Panc1 (cell line): ENCODE measurements around the gene KDM1A. TPM values are rescaled to one million over a fixed set of nuclear protein-coding genes. Genes with fewer than 3 reads are reported as not detected.
"Not testable (repeated sequence)": the region's sequence is repeated elsewhere in the genome, so short reads cannot be mapped to it uniquely, and the experiment has no call there.

Experiments used
- ATAC-seq: fragments of 200-7000 bp; cut with Tn5 transposase; 2 replicates; pipeline ENCODE4 v1.9.1; 2020; ENCODE audit warnings: mild to moderate bottlenecking, moderate library complexity
- BruUV-seq: library from RNA; stranded (reverse); fragments of 400-500 nt; replicated peaks from 2 replicates; lab custom pipeline; 2021; lab: Mats Ljungman, UMichigan
- CTCF ChIA-PET: fragments of 300-600 bp; sonication (Branson Sonifier 250); formaldehyde crosslinking; loops from one replicate; lab custom pipeline; 2022; ENCODE audit warnings: antibody characterized with exemption; lab: Charles Lee
- POLR2A ChIA-PET: fragments of 300-600 bp; sonication (Branson Sonifier 250); formaldehyde crosslinking; loops from one replicate; lab custom pipeline; 2022; ENCODE audit warnings: antibody characterized with exemption; lab: Charles Lee
- DNase-seq: peaks from one replicate; pipeline ENCODE4 v3.0.0-alpha.2; 2010; ENCODE audit warnings: low read depth, low spot score
- H3K27ac ChIP-seq: 2 replicates; pipeline ENCODE4 v1.5.1; 2011; ENCODE audit warnings: mild to moderate bottlenecking, low read length, inconsistent platforms
- H3K27me3 ChIP-seq: fragments of 200-500 bp; sonication (Bioruptor generic); 2 replicates; pipeline ENCODE4 v1.6.0; 2014; ENCODE audit warnings: low read length, inconsistent platforms; ENCODE audit not compliant: control insufficient read depth, insufficient read depth
- H3K36me3 ChIP-seq: fragments of 200-500 bp; sonication (Bioruptor generic); 2 replicates; pipeline ENCODE4 v1.5.1; 2014; ENCODE audit warnings: inconsistent platforms, mild to moderate bottlenecking, low read length, moderate library complexity; ENCODE audit not compliant: control insufficient read depth, insufficient read depth
- H3K4me1 ChIP-seq: 2 replicates; pipeline ENCODE4 v1.5.1; 2011; ENCODE audit warnings: inconsistent platforms, mild to moderate bottlenecking, low read length, moderate library complexity; ENCODE audit not compliant: control insufficient read depth, insufficient read depth
- H3K4me3 ChIP-seq, 2 experiments: 2 replicates each; pipeline ENCODE4 v1.5.1; 2011 to 2012; ENCODE audit warnings: low read depth in 2 of 2, low read length in 2 of 2, mild to moderate bottlenecking in 2 of 2, inconsistent platforms in 1 of 2, moderate library complexity in 1 of 2
- H3K9me3 ChIP-seq: fragments of 200-500 bp; sonication (Bioruptor generic); 2 replicates; pipeline ENCODE4 v1.5.1; 2014; ENCODE audit warnings: low read depth, mild to moderate bottlenecking, inconsistent platforms, low read length, moderate library complexity; ENCODE audit not compliant: control insufficient read depth, insufficient read depth
- CTCF ChIP-seq: fragments of 450-650 bp; IDR thresholded peaks from 2 replicates; pipeline ENCODE4 v1.5.1; 2017; ENCODE audit warnings: mild to moderate bottlenecking
- POLR2AphosphoS5 ChIP-seq: IDR thresholded peaks from 2 replicates; pipeline ENCODE4 v1.6.1; 2012; ENCODE audit warnings: mild to moderate bottlenecking, low read depth, low read length, moderate library complexity
- REST ChIP-seq, 2 experiments: IDR thresholded peaks; 2 replicates each; pipeline ENCODE4 v1.6.1; 2011 to 2012; ENCODE audit warnings: low read depth in 2 of 2, control low read depth in 1 of 2, low read length in 1 of 2, mild to moderate bottlenecking in 1 of 2, moderate library complexity in 1 of 2; ENCODE audit not compliant: insufficient read depth in 1 of 2
- SIN3A ChIP-seq: IDR thresholded peaks from 2 replicates; pipeline ENCODE4 v1.6.1; 2012; ENCODE audit warnings: low read depth, mild to moderate bottlenecking, low read length, moderate library complexity, borderline replicate concordance; ENCODE audit not compliant: insufficient read depth
- TCF7L2 ChIP-seq: IDR thresholded peaks from 2 replicates; pipeline ENCODE4 v1.6.1; 2011; ENCODE audit warnings: mild to moderate bottlenecking, low read depth, low read length, inconsistent platforms
- in situ Hi-C: cut with HindIII; loops from 2 replicates; pipeline ENCODE4 v1.10.0; 2016; ENCODE audit warnings: low sequenced_read_pairs, low pct_unique_long_range_greater_than_20kb
- intact Hi-C: fragments of 100-400 bp; cut with micrococcal nuclease; formaldehyde crosslinking; loops from one replicate; pipeline ENCODE4 v1.10.0; 2022; ENCODE audit not compliant: unreplicated experiment
- total RNA-seq: library from RNA; stranded (reverse); gene quantifications from one replicate; pipeline ENCODE4 v1.2.1, GENCODE V29; 2021; ENCODE audit not compliant: unreplicated experiment

The KDM1A gene
- total RNA-seq, 1 experiment from 2014 or later: 120 TPM

GRCh38 chr1:23004112-23004511, 15.2 kb upstream of the KDM1A start:
- no TSS peak for BruUV-seq
- ChIA-PET POLR2A (no interaction called here), CTCF (no interaction called here)
- in situ Hi-C loops (no loop called here), intact Hi-C loops (no loop called here)
- Histone ChIP-seq H3K36me3 (no peaks in the 10 kb centered on the region), H3K4me3 (no peak overlapping the region), H3K27ac (no peak overlapping the region), H3K4me1 (no peaks in the 10 kb centered on the region), H3K27me3 (no peaks in the 10 kb centered on the region), H3K9me3 (no peaks in the 10 kb centered on the region)
- ATAC-seq (no peak), DNase-seq (no peak)
- TF ChIP-seq CTCF (no peak), SIN3A (no peak), TCF7L2 (no peak), POLR2AphosphoS5 (no peak), REST (IDR thresholded peaks at IDR 0.05; ENCODE audit: insufficient read depth in 1 of 2, low read depth in 2 of 2, low read length in 1 of 2) (no peak)

GRCh38 chr1:23004769-23005168, 14.5 kb upstream of the KDM1A start:
- H3K27ac ChIP-seq, intact Hi-C loops, BruUV-seq, H3K9me3 ChIP-seq, DNase-seq, POLR2A ChIA-PET, H3K4me1 ChIP-seq, in situ Hi-C loops, ATAC-seq, H3K36me3 ChIP-seq, H3K4me3 ChIP-seq, H3K27me3 ChIP-seq, CTCF ChIA-PET: not testable (repeated sequence)

- POLR2A ChIA-PET: interaction anchor here (0.5 to 0.7 kb wide), 2 partner anchors 19 to 270 kb away, joined by 5 to 20 read pairs; no protein-coding TSS in a partner anchor
- BruUV-seq: no TSS peak
- CTCF ChIA-PET: interaction anchor here (0.7 kb wide), 1 partner anchor 12 kb away, joined by 6 read pairs; no protein-coding TSS in a partner anchor
Measured at GRCh38 chr1:23007106-23007505, 12.2 kb upstream of the KDM1A start.

More at GRCh38 chr1:23007106-23007505, 12.2 kb upstream of the KDM1A start:
- no peak overlapping the region for H3K4me3 ChIP-seq
- H3K4me1 ChIP-seq: no peaks in the 10 kb centered on the region
- H3K9me3 ChIP-seq: no peaks in the 10 kb centered on the region
- H3K27me3 ChIP-seq: no peaks in the 10 kb centered on the region
- no peak for ATAC-seq
- intact Hi-C loops (no loop called here), in situ Hi-C loops (no loop called here)
- no peak for TF ChIP-seq CTCF
- TF ChIP-seq SIN3A: no peak
- TF ChIP-seq REST (IDR thresholded peaks at IDR 0.05; ENCODE audit: insufficient read depth in 1 of 2, low read depth in 2 of 2, low read length in 1 of 2): no peak
- TF ChIP-seq TCF7L2: no peak
- no peaks in the 10 kb centered on the region for H3K36me3 ChIP-seq
- H3K27ac ChIP-seq: no peak overlapping the region
- no peak for DNase-seq
